DMS114 treated with DMSO at 0.1 percent for 48 hours (cell line): ENCODE results near the gene XPNPEP3.
A peak's percentile ranks its signal among the peaks of the same experiment; 100 is the strongest.
"Not testable (repeated sequence)": the region's sequence is repeated elsewhere in the genome, so short reads cannot be mapped to it uniquely, and the experiment has no call there.

ENCODE experiments used
- DNase-seq: peaks from one replicate; lab custom pipeline; 2025; ENCODE audit not compliant: unreplicated experiment; lab: John Stamatoyannopoulos, UW

Gene XPNPEP3

GRCh38 chr22:40855979-40856512, 902 bp upstream of the XPNPEP3 start:
- DNase-seq, result no peak

DNA sequence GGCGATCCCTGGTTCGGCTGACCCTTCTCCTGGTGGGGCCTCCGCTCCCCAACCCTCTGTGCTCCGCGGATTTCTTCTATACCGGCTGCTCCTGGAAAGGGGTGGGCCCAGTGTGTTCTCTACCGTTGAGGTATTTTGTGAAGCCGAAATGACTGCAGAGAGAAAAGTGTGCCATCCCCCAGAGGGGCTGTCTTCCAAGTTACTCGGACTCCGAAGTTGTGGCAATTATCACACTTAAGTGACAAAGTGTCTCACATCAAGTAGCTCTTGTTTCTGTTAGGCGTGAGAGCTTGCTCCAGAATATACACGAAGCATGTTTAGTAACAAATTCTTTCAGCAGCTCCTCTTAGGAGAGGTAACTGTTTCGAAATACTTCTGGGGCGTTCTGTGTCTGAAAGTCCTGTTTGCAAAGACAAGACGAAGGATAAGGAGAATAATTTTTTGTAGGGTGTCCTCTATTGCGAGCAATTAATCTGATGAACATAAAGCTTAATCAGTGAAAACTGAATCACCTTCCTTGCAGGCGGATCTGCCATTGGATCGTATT, 434 bp downstream of the XPNPEP3 start:
- no peak for DNase-seq

DNA sequence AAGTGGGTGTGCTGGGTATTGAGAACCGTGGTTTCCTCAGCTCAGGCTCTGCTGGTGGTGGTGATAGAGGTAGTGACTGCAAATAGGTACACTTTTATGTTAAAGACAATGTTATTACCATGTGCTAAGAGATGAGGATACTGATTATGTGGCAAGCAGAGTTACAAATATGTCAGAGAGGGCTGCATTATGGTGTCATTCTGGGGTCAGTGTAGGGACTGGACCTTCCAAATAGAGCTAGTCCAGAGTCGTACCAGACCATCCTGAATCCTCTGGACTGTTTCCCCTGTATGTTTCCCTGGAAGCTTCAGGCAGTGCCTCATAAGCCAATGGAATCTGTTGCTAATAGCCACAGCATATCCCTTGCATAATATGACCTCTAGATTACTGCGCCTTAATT, 5.1 kb downstream of the XPNPEP3 start, which contains the start of gene DNAJB7:
TSS of gene DNAJB7 (minus strand) at position 101 of the 400 bp plus-strand sequence. CDS start 119 bp downstream, outside the sequence.
- no peak for DNase-seq

DNA sequence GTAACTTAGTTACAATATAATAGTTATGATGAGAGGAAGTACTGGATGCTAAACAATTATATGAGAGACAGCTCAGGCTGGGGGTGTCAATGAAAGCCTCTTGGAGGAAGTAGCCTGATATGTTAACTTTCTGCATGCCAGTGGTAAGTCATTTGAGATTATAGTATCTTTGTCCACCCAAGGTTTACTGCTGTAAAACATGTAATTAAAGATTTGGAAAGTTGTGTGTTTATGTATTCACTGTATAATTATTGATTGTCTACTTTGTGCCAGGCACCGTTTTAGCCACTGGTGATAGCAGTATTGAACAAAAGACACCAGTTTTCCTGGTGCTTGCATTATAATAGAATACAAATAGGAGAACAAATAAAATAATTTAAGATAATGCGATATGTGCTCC, 5.6 kb downstream of the XPNPEP3 start:
- DNase-seq, result no peak

GRCh38 chr22:40867109-40867508, 10.2 kb downstream of the XPNPEP3 start:
- DNase-seq, result no peak

DNA sequence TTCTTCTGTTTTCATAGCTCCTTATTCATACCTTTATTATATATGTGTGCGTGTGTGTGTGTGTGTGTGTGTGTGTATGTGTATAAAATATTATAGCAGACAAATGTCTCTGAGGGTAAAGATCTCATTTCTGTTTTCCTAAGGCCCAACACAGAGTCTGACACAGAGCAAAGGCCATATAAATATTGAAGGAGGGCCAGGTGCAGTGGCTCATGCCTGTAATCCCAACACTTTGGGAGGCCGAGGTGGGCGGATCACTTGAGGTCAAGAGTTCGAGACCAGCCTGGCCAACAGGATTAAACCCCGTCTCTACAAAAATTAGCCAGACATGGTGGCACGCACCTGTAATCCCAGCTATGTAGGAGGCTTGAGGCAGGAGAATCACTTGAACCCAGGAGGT, 11.4 kb downstream of the XPNPEP3 start:
- not testable (repeated sequence) for DNase-seq

DNA sequence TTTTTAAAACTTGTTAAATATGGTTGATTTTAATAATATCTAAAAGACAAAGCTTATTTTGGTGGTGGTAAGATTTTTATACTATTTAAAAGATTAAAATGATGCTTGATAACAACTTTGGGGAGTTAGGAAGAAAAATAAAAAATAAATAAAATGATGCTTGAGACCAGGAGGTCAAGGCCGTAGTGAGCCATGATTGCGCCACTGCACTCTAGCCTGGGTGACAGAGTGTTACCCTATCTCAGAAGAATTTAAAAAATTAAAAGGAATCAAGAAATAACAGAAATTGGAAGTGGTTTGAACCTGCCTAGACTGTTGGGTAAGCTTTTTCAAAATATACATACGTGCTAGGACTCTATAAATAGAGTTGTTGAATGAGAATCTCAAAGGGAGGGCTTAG, 17.1 kb downstream of the XPNPEP3 start:
- DNase-seq, result no peak

DNA sequence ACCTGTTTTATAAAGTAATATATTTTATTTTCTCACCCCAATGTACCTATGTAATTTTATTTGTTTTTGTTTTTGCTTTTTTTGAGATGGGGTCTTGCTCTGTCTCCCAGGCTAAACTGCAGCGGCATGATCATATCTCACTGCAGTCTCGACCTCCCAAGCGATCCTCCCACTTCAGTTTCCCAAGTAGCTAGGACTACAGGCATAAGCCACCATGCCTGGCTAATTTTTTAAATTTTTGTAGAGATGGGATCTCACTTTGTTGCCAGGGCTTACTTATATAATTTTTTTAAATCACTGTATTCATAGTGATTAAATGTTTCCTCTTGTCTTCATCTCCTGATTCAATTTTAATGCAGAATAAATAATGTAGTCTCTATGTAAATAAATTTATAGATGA, 18.2 kb downstream of the XPNPEP3 start:
- DNase-seq, result no peak

GRCh38 chr22:40876907-40877306, 20.0 kb downstream of the XPNPEP3 start:
- no peak for DNase-seq

- no peak for DNase-seq
These were observed 20.5 kb downstream of the XPNPEP3 start for GRCh38 chr22:40877488-40877887.

GRCh38 chr22:40878922-40879321, 22.0 kb downstream of the XPNPEP3 start:
- DNase-seq, result no peak

DNA sequence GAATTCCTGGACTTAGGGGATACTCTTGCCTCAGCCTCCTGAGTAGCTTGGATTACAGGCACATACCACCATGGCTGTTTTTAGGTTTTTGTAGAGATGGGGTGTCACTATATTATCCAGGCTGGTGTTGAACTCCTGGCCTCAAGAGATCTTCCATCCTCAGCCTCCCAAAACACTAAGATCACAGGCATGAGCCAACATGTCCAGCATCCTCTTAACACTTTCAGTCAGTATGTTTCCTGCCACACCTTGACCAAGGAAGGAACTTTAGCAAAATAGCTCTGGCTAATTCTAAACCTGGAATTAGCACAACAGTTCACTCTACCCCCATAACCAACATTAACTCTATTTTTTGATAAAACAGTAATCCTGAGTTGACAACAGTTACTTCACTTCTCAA, 32.2 kb downstream of the XPNPEP3 start:
- no peak for DNase-seq

- no peak for DNase-seq
These were observed 33.9 kb downstream of the XPNPEP3 start for GRCh38 chr22:40890881-40891280.

DNA sequence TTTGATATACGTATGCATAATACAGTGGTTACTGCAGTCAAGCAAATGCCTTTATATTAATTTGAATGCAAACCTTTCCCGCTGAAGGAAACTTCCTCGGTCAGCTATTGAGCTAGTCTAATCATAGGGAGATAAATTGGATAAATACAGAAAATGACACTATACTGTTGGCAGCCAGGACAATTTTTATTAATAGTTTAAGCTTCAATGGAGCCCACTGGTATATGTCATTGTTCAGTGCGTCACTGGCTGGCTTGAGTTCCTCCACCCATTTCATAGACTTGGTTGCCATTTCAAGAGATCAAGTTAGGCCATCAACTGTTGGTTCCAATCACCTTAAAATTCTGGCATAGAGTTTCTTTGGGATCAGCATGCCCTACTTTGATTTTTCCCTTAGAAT, 37.5 kb downstream of the XPNPEP3 start:
- no peak for DNase-seq

DNA sequence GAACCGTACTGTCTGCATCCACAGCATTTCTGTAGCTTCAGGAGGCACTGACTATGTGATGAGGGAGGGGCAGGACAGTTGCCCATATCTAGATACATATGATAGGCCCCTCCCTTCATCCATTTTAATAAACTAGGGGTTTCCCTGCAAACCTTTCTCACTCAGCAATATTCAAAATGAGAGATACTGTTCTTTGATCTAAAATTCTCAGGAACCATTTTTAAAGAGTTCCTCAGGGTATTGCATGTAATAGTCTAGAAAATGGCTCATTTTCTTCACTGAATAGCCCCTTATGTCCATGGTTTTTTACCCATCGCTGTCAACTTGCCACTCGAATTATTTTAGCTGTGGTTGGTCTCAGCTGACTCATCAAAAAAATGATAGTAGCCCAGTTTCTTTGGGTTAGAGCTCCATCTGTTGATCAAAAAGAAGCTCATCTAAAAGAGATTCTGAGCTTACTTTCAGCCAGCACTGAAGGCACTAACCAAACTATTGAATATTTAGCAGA, 42.0 kb downstream of the XPNPEP3 start:
- DNase-seq, result peak; percentile 56

DNA sequence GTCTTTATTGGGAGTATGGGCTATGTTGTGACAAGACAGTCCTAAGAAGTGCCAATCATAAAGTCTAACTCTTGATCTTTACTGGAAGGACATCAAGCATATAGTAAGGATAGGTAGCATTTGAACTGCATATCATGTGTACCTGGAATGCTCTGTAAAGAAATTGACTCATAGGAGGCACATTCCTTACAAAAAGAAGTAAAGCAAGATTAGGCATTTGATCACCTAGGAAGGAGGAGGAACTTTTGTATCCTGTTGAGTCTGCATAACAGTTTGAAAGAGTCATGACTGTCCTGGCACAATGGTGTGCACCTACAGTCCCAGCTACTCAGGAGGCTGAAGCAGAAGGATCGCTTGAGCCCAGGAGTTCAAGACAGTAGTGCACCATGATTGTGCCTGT, 47.2 kb downstream of the XPNPEP3 start:
- no peak for DNase-seq

- no peak for DNase-seq
These were observed 51.9 kb downstream of the XPNPEP3 start for GRCh38 chr22:40908895-40909294.

DNA sequence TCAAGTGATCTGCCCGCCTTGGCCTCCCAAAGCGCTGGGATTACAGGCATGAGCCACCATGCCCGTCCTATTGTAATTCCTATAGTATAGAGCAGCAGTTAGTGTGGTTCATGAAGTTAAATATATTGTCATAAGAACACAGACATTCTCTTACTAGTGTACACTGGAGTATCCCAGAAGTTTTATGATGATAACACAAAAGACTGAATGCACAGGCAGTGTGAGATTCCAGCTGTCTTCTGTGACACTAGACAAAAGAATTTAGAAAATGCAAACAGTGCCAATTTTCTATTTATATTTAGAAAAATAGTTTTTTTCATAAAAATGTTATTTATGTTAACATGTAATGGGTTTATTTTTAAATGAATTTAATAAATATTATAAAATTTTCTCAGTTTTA, 54.8 kb downstream of the XPNPEP3 start:
- no peak for DNase-seq

DNA sequence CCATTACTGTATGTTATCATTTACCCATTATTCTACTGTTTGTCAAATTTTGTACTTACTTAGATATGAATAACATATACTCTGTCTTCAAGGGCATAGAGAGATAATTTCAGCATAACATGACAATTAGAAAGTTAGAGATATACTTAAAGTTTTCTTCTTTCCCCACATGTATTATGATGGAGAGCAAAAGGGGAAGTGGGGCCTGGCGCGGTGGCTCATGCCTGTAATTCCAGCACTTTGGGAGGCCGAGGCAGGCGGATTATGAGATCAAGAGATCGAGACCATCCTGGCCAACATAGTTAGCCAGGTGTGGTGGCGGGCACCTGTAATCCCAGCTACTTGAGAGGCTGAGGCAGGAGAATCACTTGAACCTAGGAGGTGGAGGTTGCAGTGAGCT, 56.0 kb downstream of the XPNPEP3 start:
- DNase-seq, result not testable (repeated sequence)

GRCh38 chr22:40919446-40919845, 62.5 kb downstream of the XPNPEP3 start:
- DNase-seq, result no peak

DNA sequence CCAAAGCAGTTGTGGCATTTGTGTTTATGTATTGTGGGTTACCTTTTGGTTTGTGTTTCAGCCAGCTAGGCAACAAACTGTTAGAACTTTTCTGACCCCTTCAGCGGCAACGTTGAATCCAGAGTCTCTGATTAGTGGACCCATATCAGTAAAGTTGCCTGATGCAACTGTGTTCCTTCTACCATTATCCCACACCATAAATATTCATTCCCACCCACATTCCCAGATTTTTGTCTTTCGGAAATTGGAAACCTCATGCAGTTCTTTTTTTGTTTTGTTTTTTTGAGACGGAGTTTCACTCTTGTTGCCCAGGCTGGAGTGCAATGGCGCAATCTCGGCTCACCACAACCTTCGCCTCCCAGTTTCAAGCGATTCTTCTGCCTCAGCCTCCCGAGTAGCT, 63.6 kb downstream of the XPNPEP3 start:
- DNase-seq, result no peak

DNA sequence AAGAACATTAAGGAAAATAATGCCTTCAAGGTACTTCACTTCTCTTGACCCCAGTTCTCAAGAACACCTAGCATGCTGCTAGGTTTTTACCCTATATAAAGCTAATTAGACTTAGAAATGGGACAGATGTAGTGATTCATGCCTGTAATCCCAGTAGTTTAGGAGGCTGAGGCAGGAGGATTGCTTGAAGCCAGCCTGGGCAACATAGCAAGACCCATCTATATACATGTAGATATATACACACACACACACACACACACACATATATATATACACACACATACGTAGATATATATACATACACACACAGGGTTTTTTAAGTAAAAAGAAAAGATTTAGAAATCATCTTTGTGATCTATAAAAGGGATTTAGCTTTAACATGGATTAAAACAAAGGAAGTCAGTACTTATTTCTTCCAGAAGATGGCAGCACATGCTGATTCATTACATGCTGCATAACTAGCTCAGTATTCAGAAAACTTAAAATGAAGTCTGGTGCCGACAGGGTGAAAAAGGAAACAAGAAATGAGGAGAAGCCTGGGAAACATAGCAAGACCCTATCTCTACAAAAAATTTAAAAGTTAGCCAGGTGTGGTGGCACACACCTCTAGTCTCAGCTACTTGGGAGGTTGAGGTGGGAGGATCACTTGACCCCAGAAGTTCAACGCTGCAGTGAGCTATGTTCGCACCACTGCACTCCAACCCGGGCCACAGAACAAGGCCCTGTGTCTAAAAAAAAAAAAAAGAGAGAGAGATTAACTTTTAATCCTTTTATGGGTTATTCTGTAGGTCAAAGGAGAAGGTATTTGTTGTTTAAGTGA, 65.7 kb downstream of the XPNPEP3 start:
- peak; percentile 50 for DNase-seq
